A549 (cell line): ENCODE data around the gene GJA8. TPM values are rescaled to one million over a fixed set of nuclear protein-coding genes. Genes with fewer than 3 reads are reported as not detected.

ENCODE experiments used
- ATAC-seq, 2 experiments: fragments of 200-7000 bp in 1 of 2; fragments of >200 bp in 1 of 2; cut with Nextera tagmentation in 1 of 2; cut with Tn5 transposase in 1 of 2; 3 replicates each; pipeline versions ENCODE4 v1.8.0 to v1.9.1; 2018 to 2020; ENCODE audit warnings: mild to moderate bottlenecking in 1 of 2, moderate library complexity in 1 of 2
- CTCF ChIA-PET: fragments of 300-600 bp; sonication (Branson Sonifier 250); formaldehyde crosslinking; extraction: SDS; loops from one replicate; lab custom pipeline; 2021; ENCODE audit warnings: antibody characterized with exemption, inconsistent platforms; lab: Yijun Ruan, JAX
- POLR2A ChIA-PET: fragments of 350-600 bp; formaldehyde crosslinking; extraction: SDS; loops from one replicate; lab custom pipeline; 2021; ENCODE audit warnings: antibody characterized with exemption, inconsistent platforms; lab: Yijun Ruan, JAX
- DNase-seq, 2 experiments: peaks; one replicate each; pipeline versions ENCODE4 v3.0.0 to v3.0.0-alpha.2; 2011 to 2016; ENCODE audit warnings: low read depth in 1 of 2, low spot score in 1 of 2
- FAIRE-seq: peaks from 2 replicates; lab custom pipeline; 2011; peaks lifted over from hg19 to GRCh38; lab: Jason Lieb, UNC
- H3K27ac ChIP-seq, 2 experiments: fragments of >200 bp; sonication (Bioruptor Twin); formaldehyde crosslinking; 3 replicates each; pipeline ENCODE4 v1.5.1; 2016 to 2017
- H3K4me1 ChIP-seq: fragments of >200 bp; sonication (Bioruptor Twin); formaldehyde crosslinking; 3 replicates; pipeline ENCODE4 v1.6.1; 2016
- H3K4me2 ChIP-seq: fragments of >200 bp; sonication (Bioruptor Twin); formaldehyde crosslinking; 3 replicates; pipeline ENCODE4 v1.6.1; 2016
- H3K4me3 ChIP-seq: fragments of >200 bp; sonication (Bioruptor Twin); formaldehyde crosslinking; 3 replicates; pipeline ENCODE4 v1.5.1; 2016
- H3K9me3 ChIP-seq: fragments of >200 bp; sonication (Bioruptor Twin); formaldehyde crosslinking; 3 replicates; pipeline ENCODE4 v1.6.1; 2016
- BCL3 ChIP-seq: fragments of >200 bp; sonication (Bioruptor Twin); formaldehyde crosslinking; IDR thresholded peaks from 3 replicates; pipeline ENCODE4 v1.6.1; 2016
- BHLHE40 ChIP-seq: IDR thresholded peaks from 2 replicates; pipeline ENCODE4 v1.6.1; 2012; ENCODE audit warnings: low read depth, low read length, inconsistent platforms
- CBX2 ChIP-seq: fragments of 200-600 bp; sonication (generic); IDR thresholded peaks from 2 replicates; pipeline ENCODE4 v1.6.1; 2016; ENCODE audit warnings: low read depth, mild to moderate bottlenecking, borderline replicate concordance
- CBX8 ChIP-seq: fragments of 200-600 bp; sonication (generic); IDR thresholded peaks from 2 replicates; pipeline ENCODE4 v1.6.1; 2016
- CHD2 ChIP-seq: fragments of 150-350 bp; IDR thresholded peaks from 2 replicates; pipeline ENCODE4 v1.6.1; 2014; ENCODE audit warnings: low read length; ENCODE audit not compliant: partially characterized antibody
- E2F6 ChIP-seq: IDR thresholded peaks from 2 replicates; pipeline ENCODE4 v1.6.1; 2012; ENCODE audit warnings: low read depth, borderline replicate concordance
- ELK1 ChIP-seq: fragments of 150-350 bp; IDR thresholded peaks from 2 replicates; pipeline ENCODE4 v1.6.1; 2014; ENCODE audit warnings: low read depth, mild to moderate bottlenecking, low read length
- FOXS1 ChIP-seq: fragments of 250-450 bp; sonication (Bioruptor Pico); IDR thresholded peaks from 2 replicates; pipeline ENCODE4 v1.5.0; 2020; ENCODE audit warnings: mild to moderate bottlenecking, moderate library complexity
- HES2 ChIP-seq: fragments of >200 bp; sonication (Bioruptor Twin); formaldehyde crosslinking; IDR thresholded peaks from 2 replicates; pipeline ENCODE4 v1.6.1; 2016
- HEYL ChIP-seq: fragments of 250-450 bp; sonication (Bioruptor Pico); IDR thresholded peaks from 2 replicates; pipeline ENCODE4 v1.8.0; 2021; ENCODE audit warnings: mild to moderate bottlenecking, moderate library complexity
- HOXA7 ChIP-seq: fragments of 250-450 bp; sonication (Bioruptor Pico); IDR thresholded peaks from 2 replicates; pipeline ENCODE4 v1.5.0; 2020; ENCODE audit warnings: mild to moderate bottlenecking, moderate library complexity
- HOXB13 ChIP-seq: fragments of 250-450 bp; sonication (Bioruptor Pico); IDR thresholded peaks from 2 replicates; pipeline ENCODE4 v1.5.0; 2020; ENCODE audit warnings: low read depth, mild to moderate bottlenecking, moderate library complexity
- HOXB5 ChIP-seq: fragments of 250-450 bp; sonication (Bioruptor Pico); IDR thresholded peaks from 2 replicates; pipeline ENCODE4 v1.5.0; 2020; ENCODE audit warnings: mild to moderate bottlenecking, moderate library complexity
- MAZ ChIP-seq: fragments of 150-350 bp; IDR thresholded peaks from 2 replicates; pipeline ENCODE4 v1.6.1; 2014; ENCODE audit warnings: antibody characterized with exemption, low read depth, low read length, borderline replicate concordance
- MYC ChIP-seq: IDR thresholded peaks from 2 replicates; pipeline ENCODE4 v1.6.1; 2012; ENCODE audit warnings: mild to moderate bottlenecking, inconsistent platforms, low read length, improper control_type of control experiment, borderline replicate concordance
- NR3C1 ChIP-seq: fragments of >200 bp; sonication (Bioruptor Twin); formaldehyde crosslinking; IDR thresholded peaks from 3 replicates; pipeline ENCODE4 v1.6.1; 2017
- POLR2AphosphoS2 ChIP-seq: conservative IDR thresholded peaks from 2 replicates; pipeline ENCODE4 v1.6.1; 2012; ENCODE audit warnings: low read length, improper control_type of control experiment, inconsistent platforms
- REST ChIP-seq: fragments of 200-600 bp; sonication (generic); IDR thresholded peaks from 2 replicates; pipeline ENCODE4 v1.6.1; 2016; ENCODE audit warnings: antibody characterized with exemption, mild to moderate bottlenecking, moderate library complexity
- RNF2 ChIP-seq: fragments of 200-600 bp; sonication (generic); IDR thresholded peaks from 2 replicates; pipeline ENCODE4 v1.6.1; 2016; ENCODE audit warnings: low read depth, mild to moderate bottlenecking, antibody characterized with exemption, moderate library complexity, borderline replicate concordance
- SREBF2 ChIP-seq: fragments of 450-650 bp; IDR thresholded peaks from 2 replicates; pipeline ENCODE4 v1.6.1; 2014; ENCODE audit warnings: mild to moderate bottlenecking, moderate library complexity
- ZC3H11A ChIP-seq: fragments of 450-650 bp; IDR thresholded peaks from 2 replicates; pipeline ENCODE4 v1.6.1; 2014; ENCODE audit warnings: antibody characterized with exemption, mild to moderate bottlenecking
- ZNF302 ChIP-seq: fragments of 250-450 bp; sonication (Bioruptor Pico); IDR thresholded peaks from 2 replicates; pipeline ENCODE4 v1.9.0; 2021; ENCODE audit warnings: inconsistent platforms, mild to moderate bottlenecking, moderate library complexity
- ZSCAN20 ChIP-seq: fragments of 250-450 bp; sonication (Bioruptor Pico); IDR thresholded peaks from 2 replicates; pipeline ENCODE4 v1.8.0; 2022; ENCODE audit warnings: mild to moderate bottlenecking, moderate library complexity
- WGBS: methylation state at CpG from one replicate; pipeline ENCODE4 v1.1.6; 2017; ENCODE audit errors: missing lambda C conversion rate; 5-methylcytosine and 5-hydroxymethylcytosine counted together
- polyA minus RNA-seq: library from RNA; depleted of rRNA, polyadenylated mRNA; stranded (reverse); fragments of >200 nt; gene quantifications from 2 replicates; pipeline ENCODE4 v1.2.3, GENCODE V29; 2011; rRNA and poly(A)+ RNA removed
- polyA plus RNA-seq, 4 experiments: library from polyadenylated mRNA; depleted of rRNA in 3 of 4; stranded (reverse); fragments of >200 nt; fragmentation: RNase III in 1 of 4; extraction: RNeasy Plus Mini Kit Qiagen cat#74134 plus additional on column Dnase treatment in 1 of 4; gene quantifications; 2 replicates in 3 of 4; 3 replicates in 1 of 4; pipeline ENCODE4 v1.2.3, GENCODE V29; 2011 to 2017

GJA8 gene
- polyA plus RNA-seq (2011; rRNA removed), result not detected in 2 replicates
- polyA plus RNA-seq (2012; cell fraction: cytosol; rRNA removed), result not detected in 2 replicates
- polyA plus RNA-seq (2012; cell fraction: nucleus; rRNA removed), result not detected in 2 replicates
- not detected in 3 replicates for polyA plus RNA-seq (2017; fragmentation: RNase III; extraction: RNeasy Plus Mini Kit Qiagen cat#74134 plus additional on column Dnase treatment)
- not detected in 2 replicates for polyA minus RNA-seq

GRCh38 chr1:147902253-147902845 lies at the start of gene GJA8:
TSS of gene GJA8 (plus strand) at chr1:147902795. CDS start at chr1:147907956, 5,161 bp downstream.
- Histone ChIP-seq H3K4me1 (no peaks in the 10 kb centered on the region), H3K4me2 (no peak within 1 kb of the TSS), H3K9me3 (no peaks in the 10 kb centered on the region), H3K4me3 (no peak within 1 kb of the TSS), H3K27ac (no peak within 1 kb of the TSS)
- DNase-seq (no peak), ATAC-seq (no peak), FAIRE-seq (no peak)
- TF ChIP-seq FOXS1 (CRISPR knock-in tag) (no peak), SREBF2 (no peak), RNF2 (no peak), NR3C1 (no peak), REST (no peak), ZNF302 (CRISPR knock-in tag) (no peak), HOXB13 (CRISPR knock-in tag) (no peak), ELK1 (no peak), BCL3 (no peak), MYC (no peak), CHD2 (no peak), ZSCAN20 (no peak), E2F6 (no peak), CBX8 (no peak), CBX2 (no peak), POLR2AphosphoS2 (no peak)
- POLR2A ChIA-PET, result no interaction called here
- CTCF ChIA-PET, result interaction anchor here (0.6 to 7.2 kb wide), 5 partner anchors 8 to 549 kb away, joined by 3 to 52 read pairs (median 4); no protein-coding TSS in a partner anchor
- 61% methylated on average over 7 of the region's 7 CpGs for WGBS

GRCh38 chr1:147853391-147853790 lies 49.2 kb upstream of the GJA8 start:
- DNase-seq, result no peak
- TF ChIP-seq NR3C1 (no peak), ZC3H11A (no peak), HEYL (no peak), HES2 (no peak), MAZ (no peak), ZNF302 (CRISPR knock-in tag) (no peak), HOXB5 (CRISPR knock-in tag) (no peak), HOXA7 (CRISPR knock-in tag) (no peak), SREBF2 (no peak), REST (no peak), BHLHE40 (no peak), CBX8 (no peak), CBX2 (no peak)
- Histone ChIP-seq H3K4me3 (no peak overlapping the region), H3K4me2 (no peak overlapping the region), H3K27ac (no peak overlapping the region), H3K9me3 (no peaks in the 10 kb centered on the region), H3K4me1 (peaks cover 5% of the 10 kb centered on the region; the same call in 1 of the 3 replicates)
- no peak for FAIRE-seq
- WGBS, result 34% methylated on average over 3 of the region's 3 CpGs
- ATAC-seq, result no peak
- CTCF ChIA-PET, result no interaction called here
- POLR2A ChIA-PET, result no interaction called here
